ENCODE results near the gene COMT.

COMT gene

DNA sequence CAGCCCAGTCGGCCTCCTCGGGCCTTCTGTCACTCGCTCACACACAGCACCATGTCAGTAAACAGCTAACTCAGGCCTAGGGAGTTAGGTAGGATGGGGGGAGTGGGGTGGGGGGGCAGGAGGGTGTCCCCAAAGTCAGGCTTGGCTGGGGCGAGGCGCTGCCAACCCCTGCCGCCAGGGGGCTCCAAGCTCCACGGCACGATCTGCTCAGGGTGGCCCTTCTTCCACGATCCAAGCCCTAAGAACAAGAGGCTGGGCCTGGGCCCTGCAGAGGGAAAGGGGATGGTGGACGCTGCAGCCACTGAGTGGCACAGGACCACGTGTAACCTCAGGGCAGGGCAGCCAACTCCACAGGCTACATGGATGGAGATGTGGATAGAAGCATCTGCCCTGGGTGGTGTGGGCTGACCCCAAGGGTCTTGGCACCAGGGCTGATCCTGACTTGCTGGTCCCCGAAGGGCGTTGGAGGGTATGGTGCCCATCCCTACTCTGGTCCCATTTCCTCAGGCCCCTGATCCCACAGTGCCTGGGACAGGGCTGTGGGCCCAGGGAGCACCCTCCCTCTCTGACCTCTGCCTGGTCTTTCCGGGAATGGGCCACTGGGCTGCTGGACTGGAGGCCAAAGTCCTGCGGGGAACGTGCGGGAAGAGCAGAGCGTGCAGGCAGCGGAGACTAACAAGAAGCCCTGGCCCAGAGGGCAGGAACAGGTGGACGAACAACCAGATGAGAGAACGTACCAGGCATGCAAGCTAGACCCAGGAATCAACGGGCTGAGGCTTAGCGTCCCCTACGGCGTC, 29.1 kb downstream of the COMT start:
- DNase-seq, result no peak

DNA sequence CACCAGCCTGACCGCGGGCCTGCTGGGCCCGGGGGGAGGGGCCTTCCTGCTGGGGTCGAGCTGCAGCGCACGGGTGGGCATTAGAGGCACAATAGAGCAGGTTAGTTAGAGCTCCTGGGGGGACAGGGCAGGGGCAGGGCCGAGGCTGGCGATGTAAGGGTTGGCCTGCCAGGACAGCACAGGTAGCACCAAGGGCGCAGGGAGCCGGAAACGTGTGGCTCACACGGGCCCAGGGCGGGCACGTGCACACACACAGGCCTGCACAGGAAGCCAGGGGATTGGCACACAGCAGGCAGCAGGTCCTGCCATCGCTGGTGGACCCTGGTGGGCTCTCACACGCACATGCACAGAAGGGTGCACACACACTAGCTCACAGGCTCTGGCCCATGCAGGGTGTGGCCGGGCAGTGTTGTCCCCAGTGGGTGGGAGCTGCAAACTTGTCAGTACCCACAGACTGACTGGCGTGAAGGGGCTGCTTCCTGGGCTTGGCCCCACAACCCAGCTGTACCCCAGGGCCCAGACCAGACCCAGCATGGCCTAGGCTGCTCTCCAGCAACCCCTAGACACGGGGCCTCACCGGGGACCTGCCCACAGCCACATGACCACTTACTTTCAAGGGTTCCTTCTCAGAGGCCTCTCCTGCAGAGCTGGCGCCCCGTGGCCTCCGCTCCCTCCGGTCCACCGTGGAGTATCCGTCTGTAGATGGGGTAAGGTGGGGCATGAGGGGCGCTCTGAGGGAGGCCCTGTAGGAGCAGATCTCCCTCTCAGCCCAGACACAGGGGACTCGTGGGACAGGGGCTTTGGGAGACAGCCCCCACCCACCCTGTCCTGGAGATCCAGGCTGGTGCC, 29.9 kb downstream of the COMT start:
- no peak for DNase-seq

DNA sequence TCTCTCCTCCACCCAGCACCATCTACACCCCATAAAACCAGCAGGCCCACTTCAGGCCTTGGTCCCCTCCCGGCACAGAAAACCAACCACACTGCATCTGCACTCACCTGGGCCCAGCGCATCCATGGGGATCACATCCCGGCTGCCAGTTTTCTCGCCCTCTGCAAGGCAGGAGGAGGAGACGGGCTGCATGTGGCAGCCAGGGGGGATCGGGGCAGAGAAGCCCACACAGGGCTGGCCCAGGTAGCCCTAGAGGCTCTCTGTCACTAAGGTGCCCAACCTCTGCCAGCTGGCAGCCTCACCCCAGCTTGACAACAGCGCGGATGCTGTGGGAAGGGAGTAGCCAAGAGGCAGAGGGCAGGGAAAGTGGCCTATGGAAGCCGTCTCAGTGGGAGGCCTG, 30.7 kb downstream of the COMT start:
- DNase-seq, result no peak

DNA sequence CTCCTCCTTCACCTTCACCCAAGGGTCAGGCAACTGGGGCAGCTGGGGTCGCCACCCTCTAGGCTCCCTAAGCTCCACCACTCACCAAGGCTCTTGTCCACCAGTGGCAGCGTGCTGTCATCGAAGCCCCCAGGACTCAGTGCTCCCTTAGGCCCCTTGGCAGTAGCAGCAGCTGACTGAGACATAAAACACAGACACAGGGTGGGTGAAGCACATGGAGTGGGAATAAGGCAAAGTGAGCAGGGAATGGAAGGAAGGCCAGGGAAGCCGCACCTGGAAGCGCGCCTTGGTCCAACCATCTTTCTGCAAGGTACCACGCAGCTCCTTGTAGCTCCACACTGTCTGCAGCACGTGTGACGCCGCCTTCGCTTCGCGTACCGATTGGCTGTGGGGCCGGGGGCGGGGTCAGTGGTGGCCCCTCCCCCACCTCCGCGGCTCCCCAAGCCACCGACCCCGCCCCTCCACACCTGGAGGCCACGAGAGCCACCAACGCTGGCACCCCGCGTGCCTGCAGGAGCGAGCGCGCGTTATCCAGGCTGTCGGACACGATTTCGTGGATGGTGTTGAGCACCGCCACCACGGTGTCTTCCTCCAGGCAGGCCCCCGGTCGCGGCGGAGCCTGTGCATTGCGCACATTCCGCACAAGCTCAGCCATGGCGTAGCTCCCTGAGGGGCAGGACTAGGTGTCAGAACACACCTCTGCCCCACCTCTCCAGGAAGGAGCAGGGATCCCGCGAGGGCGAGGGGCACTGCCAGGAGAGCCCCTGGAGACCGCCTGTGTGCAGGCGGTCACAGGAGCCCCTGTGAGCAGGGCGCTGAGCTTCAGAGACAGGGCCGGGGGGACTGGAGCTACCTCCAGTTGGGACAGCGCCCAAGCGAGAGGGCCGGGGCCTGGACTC, 31.3 kb downstream of the COMT start:
- DNase-seq, result no peak

DNA sequence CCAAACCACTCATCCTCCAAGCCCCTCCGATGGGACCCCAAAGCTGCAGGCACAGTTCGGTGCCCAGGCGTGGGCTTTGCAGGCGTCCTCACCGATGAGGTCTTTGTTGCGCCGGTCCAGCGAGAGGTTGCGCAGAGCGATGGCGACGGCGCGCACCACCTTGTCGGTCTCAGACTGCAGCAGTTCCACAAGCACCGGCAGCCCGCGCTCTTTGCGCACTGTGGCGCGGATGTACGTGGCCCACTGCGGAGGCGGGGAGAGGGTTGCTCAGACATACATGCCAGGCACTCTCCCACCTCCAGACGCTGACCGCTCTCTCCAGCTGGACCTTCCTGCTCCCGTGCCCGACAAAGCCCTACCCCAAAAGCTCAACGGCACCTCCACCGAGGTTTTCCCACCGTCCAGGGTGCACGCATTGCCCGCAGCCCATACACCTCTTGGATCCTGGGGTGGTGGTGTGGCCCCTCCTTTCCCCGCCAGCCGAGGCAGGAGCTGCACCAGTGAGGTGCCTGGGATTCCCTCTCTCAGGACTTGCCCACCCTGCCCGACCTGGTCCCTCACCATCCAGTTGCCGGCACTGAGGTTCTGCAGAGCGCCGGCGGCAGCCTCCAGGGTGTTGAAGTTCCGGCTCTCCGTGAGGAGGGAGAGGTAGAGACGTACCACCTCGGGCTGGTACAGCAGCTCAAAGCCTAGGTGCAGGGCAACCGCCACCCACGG, 32.1 kb downstream of the COMT start:
- DNase-seq, result no peak

DNA sequence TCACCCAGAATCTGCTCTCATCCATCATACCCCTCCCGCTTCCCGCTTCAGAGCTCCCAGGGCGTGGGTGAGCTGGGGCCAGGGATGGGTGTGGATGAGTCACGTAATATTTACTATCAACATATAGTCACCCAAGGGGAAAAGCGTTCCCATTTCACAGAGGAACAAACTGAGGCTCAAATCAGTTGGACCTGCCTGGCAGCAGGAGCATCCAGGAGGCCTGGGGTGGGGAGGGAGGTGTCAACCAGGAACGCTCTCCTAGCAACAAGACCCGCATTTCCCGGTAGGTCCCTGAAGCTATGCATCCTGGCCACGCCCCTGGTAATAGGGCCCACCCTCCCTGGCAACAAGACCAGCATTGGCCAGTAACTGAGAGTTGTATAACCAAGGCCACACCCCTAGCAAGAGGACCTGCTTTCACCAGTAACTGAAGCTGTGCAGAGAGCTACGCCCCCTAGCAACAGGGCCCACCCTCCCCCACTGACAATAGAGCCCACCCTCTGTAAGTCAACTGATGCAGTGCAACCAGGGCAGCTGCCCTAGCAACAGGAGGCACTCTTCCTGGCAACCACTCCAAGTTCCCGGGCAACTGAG, 32.8 kb downstream of the COMT start:
- DNase-seq, result no peak

DNA sequence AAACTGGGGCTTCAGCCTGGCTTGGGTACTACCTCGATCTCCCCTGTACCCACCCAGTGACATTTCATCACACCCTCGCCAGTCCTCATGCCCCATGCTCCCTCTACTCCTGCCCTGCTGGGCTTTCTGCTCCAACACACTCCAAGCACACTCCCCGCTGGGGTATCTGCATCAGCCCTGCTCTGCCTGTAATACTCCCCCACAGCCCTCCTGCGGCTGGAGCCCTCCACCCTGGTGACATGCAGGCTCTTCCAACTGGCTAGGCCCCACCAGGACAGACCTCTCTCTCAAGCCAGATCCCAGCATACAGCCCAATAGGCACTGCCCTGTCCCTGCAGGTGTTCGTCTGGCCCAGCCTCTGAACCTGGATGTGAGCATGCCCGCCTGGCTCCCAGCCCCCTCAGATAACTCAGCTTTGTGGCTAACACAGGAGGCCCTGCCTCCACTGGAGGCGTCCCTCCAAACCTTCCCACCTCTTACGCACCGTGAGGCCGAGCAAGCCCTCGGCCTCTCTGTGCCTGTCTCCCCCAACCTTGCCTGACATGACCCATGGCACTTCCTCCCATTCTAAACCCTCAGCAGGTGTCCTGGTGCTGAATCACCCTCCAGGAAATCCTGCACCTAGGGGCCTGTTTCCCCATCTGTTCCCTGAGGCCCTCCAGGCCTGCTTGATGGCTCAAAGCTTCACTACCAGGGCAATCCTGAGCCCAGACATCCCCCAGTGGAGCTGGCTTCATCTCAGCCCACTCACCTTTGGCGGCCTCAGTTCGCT, 33.5 kb downstream of the COMT start:
- DNase-seq, result peak; percentile 15

DNA sequence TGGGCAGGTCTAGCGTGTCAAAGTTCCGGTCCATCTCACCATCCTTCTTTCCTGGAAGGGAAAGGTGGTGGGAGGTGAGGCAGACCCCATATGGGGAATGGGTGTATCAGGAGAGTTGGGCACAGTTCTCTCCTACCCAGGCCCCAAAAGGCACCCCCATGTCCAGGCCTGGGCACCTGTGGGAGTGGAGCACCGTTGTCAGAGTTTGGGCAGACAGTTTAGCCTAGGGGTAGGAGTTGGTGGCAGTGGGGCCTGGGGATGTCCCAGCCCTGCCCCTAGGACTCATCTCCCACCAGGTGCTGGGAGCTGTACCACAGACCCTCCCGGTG, 34.1 kb downstream of the COMT start:
- no peak for DNase-seq

DNA sequence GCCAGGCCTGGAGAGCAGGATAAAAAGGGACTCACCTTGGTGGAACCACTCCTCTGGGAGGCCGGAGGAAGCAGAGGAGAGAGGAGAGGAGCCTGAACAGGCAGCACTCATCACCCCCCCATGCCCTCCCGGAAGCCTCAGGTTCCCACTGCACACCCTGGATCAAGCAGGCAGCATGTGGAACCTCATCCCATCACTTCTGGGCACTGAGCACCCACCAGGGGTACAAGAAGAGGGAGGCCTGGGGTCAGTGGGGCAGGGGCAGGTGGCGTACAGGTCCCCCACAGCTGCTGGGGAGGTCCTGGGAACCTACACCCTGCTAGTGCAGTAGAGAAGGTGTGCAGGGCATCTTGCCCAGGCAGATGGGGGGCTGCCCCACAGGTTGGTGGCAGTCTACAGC, 35.1 kb downstream of the COMT start:
- DNase-seq, result no peak

DNA sequence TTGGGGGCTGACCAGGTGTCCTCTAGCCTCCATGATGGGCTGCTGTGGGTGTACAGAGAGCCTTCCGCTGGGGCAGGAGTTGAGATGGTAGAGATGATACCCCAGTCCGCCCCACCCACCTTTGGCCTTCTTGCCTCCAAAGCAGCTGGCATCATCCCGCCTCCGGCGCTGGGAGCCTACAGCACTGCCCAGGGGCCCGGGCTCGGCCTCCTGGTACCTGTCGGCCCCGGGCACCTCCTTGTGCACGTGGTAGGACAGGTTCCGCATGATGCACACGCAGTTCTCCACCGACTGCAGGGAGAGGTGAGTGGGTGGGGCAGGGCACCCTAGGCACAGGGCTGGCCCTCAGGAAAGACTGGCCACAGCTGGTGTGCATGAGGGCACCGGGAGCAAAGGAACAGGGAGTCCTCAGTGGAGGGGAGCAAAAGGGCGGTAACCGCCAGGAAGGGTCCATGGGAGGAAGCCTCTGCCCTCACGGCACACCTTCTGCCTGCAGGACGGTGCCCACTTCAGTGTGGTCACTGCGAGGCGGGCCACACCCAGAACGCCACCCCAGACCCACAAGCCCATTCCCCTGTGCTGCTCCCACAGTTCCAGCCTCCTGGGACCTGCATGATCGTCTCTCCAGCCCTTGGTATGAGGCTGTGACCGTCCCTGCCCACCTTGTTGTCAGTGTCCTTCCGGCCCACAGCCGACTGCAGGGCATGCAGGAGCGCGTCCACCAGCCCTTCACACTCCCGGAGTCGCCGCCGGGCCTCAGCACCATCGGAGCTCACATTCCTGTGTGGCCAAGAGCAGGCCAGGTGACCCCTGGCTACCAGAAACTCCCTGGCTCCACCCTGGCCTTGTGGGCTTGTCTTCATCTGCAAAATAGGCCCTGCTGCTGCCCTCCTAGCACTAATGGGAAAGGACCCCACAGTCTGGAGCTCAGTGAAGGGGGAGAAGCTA, 36.0 kb downstream of the COMT start:
- no peak for DNase-seq

DNA sequence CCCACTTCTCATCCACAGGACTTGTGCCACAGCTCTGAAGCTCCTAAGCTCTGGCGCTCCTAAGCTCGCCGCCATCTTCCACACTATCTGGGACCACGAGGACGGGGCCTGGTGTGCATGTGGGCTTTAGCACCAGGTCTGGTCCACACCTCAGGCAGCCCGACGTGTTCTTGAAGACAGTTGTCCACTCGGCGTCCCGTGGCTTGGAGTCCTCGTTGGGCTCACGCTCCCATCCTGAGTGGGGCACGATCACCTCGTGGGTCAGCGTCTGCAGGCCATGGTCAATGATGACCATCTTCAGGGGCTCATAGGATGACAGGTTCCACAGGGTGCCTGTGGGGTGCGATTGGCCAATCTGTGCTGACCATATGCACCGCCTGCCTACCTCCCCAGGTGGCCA, 37.2 kb downstream of the COMT start:
- DNase-seq, result no peak

DNA sequence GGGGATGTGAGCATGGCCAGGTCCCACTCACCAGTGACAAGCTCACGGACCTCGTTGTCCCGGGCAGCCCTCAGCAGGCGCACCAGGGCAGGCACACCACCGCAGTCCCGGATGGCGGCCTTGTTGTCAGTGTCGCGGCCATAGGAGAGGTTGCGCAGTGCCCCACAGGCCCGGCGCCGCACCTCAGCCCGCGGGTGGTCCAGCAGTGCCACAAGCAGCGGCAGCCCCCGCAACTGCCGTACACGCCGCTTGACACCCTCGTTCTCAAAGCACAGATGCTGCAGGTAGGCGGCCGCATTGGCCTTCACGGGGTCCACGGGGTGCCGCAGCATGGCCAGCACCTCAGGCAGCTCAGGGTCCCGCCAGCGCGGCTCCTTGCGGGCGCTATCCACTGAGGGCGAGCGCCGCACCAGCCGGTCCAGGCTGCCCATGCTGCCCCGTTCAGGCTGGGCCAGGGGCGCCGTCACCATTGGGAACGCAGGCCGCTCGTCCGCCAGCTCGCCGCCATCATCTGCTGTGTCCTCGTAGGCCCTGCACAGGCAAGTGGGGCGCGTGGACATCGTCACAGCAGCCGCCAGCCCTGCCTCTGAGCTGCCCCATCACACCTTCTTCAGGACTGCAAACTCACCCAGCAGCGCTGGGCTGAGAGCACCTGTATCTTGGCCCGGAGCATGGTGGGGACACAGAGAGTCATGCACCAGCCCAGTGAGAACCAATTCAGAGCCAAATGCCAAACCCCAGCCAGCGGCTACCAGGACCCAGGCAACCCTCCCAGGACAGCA, 38.3 kb downstream of the COMT start:
- no peak for DNase-seq

DNA sequence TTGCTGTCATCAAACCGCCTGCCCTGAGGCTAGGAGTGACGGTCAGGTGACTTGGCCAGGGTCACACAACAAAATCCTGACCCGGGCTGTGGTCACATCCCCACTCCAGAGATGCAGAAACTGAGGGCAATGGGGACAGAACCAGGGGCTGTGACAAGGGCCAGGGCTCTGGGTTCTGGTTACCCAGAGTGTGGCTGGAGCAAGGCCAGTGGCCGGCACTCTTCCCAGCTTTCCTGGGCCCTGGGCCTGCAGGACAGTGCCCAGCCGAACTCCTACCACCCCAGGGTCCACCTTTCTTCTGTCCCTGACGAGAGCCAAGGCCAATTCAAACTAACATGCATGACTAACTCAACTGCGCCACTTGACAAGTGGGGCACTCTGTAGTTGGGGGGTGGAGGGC, 39.2 kb downstream of the COMT start:
- no peak for DNase-seq

DNA sequence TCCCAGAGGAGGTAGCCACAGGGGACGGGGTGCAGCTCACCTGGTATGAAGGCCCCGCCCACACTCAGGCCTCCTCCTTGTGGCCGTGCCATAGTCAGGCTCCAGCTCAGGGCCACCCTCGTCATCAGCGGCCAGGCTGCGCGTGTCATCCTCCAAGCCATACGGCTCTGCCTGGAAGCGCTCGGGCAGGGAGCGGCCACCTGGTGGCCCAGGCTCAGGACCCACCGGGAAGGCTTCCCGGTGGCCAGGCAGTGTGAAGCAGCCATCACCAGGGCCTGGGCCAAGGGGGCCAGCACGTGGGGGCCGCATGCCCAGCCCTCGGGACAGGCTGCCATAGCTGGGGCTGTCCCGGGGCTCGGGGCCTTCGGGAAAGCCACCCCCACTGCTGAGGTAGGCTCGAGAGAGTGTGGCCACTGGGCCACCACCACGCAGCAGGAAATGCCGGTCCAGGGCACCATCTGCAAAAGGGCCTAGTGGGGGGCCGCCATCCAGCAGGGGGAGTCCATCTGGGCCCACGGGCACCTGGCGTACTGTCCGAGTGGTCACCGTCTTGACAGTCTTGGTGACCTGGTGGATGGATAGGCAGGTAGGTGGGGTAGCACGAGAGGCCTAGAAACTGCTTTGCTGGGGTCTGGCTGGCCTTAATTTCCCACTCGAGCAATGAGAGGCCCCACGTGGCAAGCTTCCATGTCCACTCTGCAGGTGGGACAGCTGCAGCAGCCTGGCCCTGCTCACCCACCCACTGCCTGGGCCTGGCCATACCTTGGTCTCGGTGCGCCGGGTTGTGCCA, 39.8 kb downstream of the COMT start:
- DNase-seq, result no peak

DNA sequence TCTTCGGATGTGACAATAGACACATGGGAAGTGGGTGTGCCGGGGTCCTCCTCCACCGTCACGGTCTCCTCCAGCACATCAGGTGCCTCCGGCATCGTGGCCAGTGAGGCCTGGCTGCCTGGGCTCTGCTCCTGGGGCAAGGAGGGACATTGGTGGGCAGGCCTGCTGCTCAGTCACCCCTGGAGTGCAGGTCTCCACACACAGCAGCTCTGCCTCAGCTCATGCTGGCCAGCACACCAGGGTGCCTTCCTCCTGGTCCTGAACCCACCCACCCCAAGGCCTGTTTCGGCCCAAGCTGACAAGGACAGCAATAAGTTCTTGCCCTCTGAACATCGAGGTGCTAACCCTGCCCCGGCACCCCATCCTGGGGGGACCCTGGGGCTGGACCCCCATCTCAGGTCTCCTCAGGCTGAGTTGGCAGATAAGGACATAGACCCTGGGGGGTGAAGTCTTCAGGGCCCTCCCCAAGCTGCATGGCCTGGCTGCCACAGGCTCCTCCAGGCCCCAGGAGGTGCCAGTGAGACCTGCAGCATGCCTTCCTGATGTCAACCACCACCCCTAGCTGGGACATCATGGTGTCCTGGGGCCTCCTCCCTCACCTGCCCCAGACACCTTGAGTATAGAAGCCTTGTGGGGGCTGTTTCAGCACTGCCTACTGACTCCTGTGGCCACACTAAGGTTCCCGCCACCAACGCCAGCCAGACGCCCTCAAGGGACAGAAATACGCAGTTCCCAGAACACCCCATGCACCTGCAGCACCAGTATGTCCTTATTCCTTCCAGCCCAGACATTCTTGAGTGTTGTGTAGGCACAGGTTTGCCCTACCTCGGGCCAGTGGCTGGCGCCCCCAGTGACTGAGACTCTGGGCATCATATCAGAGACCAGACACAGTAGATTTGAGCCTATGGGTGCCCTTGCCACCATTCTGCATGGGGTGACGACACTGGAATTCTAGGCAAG, 40.7 kb downstream of the COMT start:
- no peak for DNase-seq

DNA sequence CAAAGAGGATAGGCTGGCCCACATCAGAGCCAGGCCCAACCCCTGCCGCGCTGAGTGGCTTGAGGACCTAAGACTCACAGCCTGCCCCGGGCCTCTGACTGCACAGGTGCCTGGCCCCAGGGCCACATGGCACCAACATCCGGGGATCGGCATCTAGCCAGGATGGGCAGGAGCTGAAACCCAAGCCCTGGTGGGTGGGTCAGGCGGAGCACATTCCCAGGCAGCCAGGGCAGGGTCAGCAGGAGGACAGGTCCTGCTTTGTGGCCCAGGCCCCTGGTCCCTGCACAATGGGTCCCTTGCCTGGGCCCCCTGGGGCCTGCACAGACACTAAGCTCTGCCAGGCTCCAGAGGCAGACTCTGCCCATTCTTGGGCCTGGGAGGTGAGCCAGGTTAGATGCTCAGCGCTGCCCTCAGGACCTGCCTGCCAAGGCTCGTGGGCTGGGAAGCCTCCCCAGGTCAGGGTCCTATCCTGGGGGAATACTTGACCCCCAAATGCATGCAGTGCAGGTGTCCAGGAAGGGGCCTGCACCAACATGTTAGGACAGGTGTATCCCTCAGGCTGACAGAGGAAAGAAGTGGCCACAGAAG, 41.5 kb downstream of the COMT start:
- no peak for DNase-seq

DNA sequence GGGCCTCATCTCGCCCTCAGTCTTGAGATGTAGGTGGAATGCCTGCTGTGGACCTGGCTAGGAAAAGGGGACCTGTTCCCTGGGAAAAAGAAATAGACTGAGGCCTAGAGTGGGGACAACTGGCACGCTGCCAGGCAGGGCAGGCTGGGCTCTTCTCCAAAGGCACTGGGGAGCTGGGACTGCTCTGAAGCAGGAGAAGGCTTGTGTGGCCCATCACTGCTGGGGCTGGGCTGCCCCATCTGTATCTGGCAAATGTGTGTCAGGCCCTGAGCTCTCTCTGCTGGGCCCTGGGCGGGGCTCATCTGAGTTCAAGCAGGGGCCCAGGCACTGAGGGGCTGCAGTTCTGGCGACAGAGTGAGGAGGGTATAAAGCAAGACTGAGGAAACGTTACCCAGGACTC, 42.2 kb downstream of the COMT start:
- DNase-seq, result no peak
